ENCODE results near the gene XCL1.

DNA sequence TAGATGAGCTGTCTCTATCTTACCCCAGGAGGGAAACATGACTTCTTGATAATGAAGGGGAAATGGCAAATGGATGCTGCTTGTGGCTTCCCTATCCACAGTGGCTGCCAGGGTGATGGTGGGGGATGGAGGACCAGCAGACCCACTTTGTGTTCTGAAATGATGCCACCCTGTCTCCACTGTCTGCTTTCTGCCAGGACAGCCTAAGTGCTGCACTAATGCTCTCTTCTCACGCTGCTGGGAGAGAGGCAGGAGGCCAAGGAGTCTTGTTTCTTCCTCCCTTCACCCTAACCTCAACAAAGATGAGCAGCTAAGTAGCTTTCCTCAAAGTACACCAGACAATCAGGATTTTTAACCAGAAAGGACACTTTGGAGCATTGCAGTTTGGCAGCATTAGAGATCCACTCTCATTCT, 36.6 kb downstream of the XCL1 start:
- TF ChIP-seq, protein P1, sequence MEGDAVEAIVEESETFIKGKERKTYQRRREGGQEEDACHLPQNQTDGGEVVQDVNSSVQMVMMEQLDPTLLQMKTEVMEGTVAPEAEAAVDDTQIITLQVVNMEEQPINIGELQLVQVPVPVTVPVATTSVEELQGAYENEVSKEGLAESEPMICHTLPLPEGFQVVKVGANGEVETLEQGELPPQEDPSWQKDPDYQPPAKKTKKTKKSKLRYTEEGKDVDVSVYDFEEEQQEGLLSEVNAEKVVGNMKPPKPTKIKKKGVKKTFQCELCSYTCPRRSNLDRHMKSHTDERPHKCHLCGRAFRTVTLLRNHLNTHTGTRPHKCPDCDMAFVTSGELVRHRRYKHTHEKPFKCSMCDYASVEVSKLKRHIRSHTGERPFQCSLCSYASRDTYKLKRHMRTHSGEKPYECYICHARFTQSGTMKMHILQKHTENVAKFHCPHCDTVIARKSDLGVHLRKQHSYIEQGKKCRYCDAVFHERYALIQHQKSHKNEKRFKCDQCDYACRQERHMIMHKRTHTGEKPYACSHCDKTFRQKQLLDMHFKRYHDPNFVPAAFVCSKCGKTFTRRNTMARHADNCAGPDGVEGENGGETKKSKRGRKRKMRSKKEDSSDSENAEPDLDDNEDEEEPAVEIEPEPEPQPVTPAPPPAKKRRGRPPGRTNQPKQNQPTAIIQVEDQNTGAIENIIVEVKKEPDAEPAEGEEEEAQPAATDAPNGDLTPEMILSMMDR (IDR thresholded peaks at IDR 0.05), result no peak
- TF ChIP-seq POLR2AphosphoS5 (IDR thresholded peaks at IDR 0.05), result no peak

Measured in breast epithelium (tissue), 3 donors.